GM23248 (cell line): ENCODE measurements around the gene EXOC3L2.

Experiments used
- EZH2 ChIP-seq: fragments of 200-600 bp; sonication (generic); IDR thresholded peaks from 2 replicates; pipeline ENCODE4 v1.6.1; 2018; ENCODE audit warnings: antibody characterized with exemption, mild to moderate bottlenecking; ENCODE audit not compliant: insufficient read depth, poor library complexity, severe bottlenecking
- EZH2phosphoT487 ChIP-seq: fragments of 200-600 bp; sonication (generic); IDR thresholded peaks from 2 replicates; pipeline ENCODE4 v1.6.1; 2018; ENCODE audit warnings: antibody characterized with exemption, moderate library complexity, mild to moderate bottlenecking, low read depth; ENCODE audit not compliant: insufficient read depth

DNA sequence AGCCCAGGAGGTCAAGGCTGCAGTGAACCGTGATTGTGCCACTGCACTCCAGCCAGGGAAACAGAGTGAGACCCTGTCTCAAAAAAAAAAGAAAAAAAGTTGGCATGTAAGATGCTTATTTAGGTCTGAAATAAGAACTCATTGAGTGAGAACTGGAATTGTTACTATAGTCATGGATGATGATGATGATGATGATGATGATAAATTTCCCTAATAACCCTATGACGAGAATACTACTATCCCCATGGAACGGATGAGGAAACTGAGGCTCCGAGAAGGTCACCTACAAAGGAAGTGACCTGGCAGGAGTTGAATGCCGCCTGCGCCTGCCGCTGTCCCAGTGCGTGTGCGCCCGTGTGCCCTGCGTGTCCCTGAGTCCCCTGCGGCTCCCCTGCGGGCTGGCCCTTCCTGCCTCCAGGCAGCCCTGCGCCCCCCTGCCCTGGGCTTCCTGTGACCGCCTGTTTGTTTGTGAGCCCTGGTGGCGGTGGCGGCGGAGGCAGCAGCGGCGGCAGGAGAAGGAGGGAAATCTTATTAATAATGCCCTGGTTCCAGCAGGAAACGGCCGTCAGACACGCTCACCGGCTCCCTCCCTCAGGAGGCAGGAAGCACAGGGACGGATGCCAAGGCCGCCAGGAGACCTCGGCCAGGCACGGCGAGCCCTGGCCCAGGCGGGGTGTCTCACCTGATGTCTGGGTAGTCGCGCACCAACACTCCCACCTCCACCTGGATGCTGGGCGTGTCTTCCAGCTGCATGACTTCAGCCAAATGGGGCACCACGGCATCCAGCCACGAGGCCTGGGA, 29.6 kb downstream of the EXOC3L2 start:
- TF ChIP-seq EZH2phosphoT487 (no peak), EZH2 (no peak)
